H1 (cell line): ENCODE results near the gene TMIGD1. TPM values are rescaled to one million over a fixed set of nuclear protein-coding genes. Genes with fewer than 3 reads are reported as not detected.

ENCODE experiments used
- CTCF ChIA-PET: fragments of 300-600 bp; sonication (Branson Sonifier 250); formaldehyde crosslinking; loops from one replicate; lab custom pipeline; 2021; ENCODE audit not compliant: partially characterized antibody; lab: Charles Lee
- POLR2A ChIA-PET: fragments of 300-600 bp; sonication (Branson Sonifier 250); formaldehyde crosslinking; loops from one replicate; lab custom pipeline; 2021; ENCODE audit warnings: inconsistent platforms; ENCODE audit not compliant: partially characterized antibody; lab: Charles Lee
- DNase-seq, 2 experiments: peaks; one replicate each; pipeline versions ENCODE4 v3.0.0 to v3.0.0-alpha.2; 2010 to 2022; ENCODE audit warnings: low spot score in 2 of 2, low read depth in 1 of 2, mixed read lengths in 1 of 2
- FAIRE-seq: peaks from 2 replicates; lab custom pipeline; 2011; peaks lifted over from hg19 to GRCh38; lab: Jason Lieb, UNC
- H2AFZ ChIP-seq: 2 replicates; pipeline ENCODE4 v1.8.1; 2012; ENCODE audit warnings: low read length, inconsistent platforms
- H2AK5ac ChIP-seq: 2 replicates; pipeline ENCODE4 v1.6.1; 2013; ENCODE audit warnings: low read depth, low read length
- H2BK120ac ChIP-seq: replicated peaks from 2 replicates; pipeline ENCODE3; 2013; ENCODE audit warnings: low read depth, low read length, inconsistent platforms
- H2BK12ac ChIP-seq: 2 replicates; pipeline ENCODE4 v1.6.1; 2013; ENCODE audit warnings: low read depth, low read length
- H2BK15ac ChIP-seq: 2 replicates; pipeline ENCODE4 v1.6.1; 2013; ENCODE audit warnings: low read length
- H2BK20ac ChIP-seq: 2 replicates; pipeline ENCODE4 v1.6.1; 2013; ENCODE audit warnings: low read length
- H2BK5ac ChIP-seq: 2 replicates; pipeline ENCODE4 v1.6.1; 2013; ENCODE audit warnings: low read depth, low read length
- H3K14ac ChIP-seq: 2 replicates; pipeline ENCODE4 v1.6.1; 2013; ENCODE audit warnings: inconsistent platforms; ENCODE audit not compliant: insufficient read length
- H3K18ac ChIP-seq: 2 replicates; pipeline ENCODE4 v1.6.1; 2013; ENCODE audit warnings: low read length; ENCODE audit errors: extremely low read depth
- H3K23ac ChIP-seq: 2 replicates; pipeline ENCODE4 v1.6.1; 2013; ENCODE audit warnings: inconsistent platforms; ENCODE audit not compliant: insufficient read length
- H3K23me2 ChIP-seq: 2 replicates; pipeline ENCODE4 v1.6.1; 2013; ENCODE audit warnings: low read depth, low read length
- H3K27ac ChIP-seq: 2 replicates; pipeline ENCODE4 v1.6.1; 2011; ENCODE audit warnings: low read depth, low read length, inconsistent platforms
- H3K27me3 ChIP-seq, 4 experiments: replicated peaks in 1 of 4; 1 replicate in 1 of 4; 2 replicates in 3 of 4; pipeline versions ENCODE4 v1.6.1 to v1.8.1; 2011 to 2013; ENCODE audit warnings: low read length in 3 of 4, mild to moderate bottlenecking in 3 of 4, inconsistent platforms in 2 of 4, mixed read lengths in 2 of 4, moderate library complexity in 1 of 4; ENCODE audit not compliant: control insufficient read depth in 3 of 4, insufficient read depth in 3 of 4; ENCODE audit errors: extremely low read depth in 1 of 4
- H3K36me3 ChIP-seq, 4 experiments: 2 replicates each; pipeline versions ENCODE4 v1.6.1 to v1.8.1; 2011 to 2013; ENCODE audit warnings: mild to moderate bottlenecking in 4 of 4, low read length in 3 of 4, moderate library complexity in 2 of 4, control low read depth in 1 of 4, inconsistent platforms in 1 of 4; ENCODE audit not compliant: insufficient read depth in 4 of 4, control insufficient read depth in 2 of 4
- H3K4ac ChIP-seq: replicated peaks from 2 replicates; pipeline ENCODE3; 2013; ENCODE audit warnings: low read length, low read depth, mixed read lengths, inconsistent platforms; ENCODE audit not compliant: insufficient read length
- H3K4me1 ChIP-seq, 4 experiments: replicated peaks in 1 of 4; 1 replicate in 1 of 4; 2 replicates in 3 of 4; pipeline versions ENCODE4 v1.6.1 to v1.8.1; 2011 to 2013; ENCODE audit warnings: low read length in 3 of 4, inconsistent platforms in 2 of 4, mixed read lengths in 1 of 4; ENCODE audit not compliant: insufficient read depth in 4 of 4, control insufficient read depth in 3 of 4
- H3K4me2 ChIP-seq, 2 experiments: 2 replicates each; pipeline versions ENCODE4 v1.6.1 to v1.8.1; 2011 to 2013; ENCODE audit warnings: low read depth in 2 of 2, low read length in 2 of 2, control low read depth in 1 of 2, inconsistent platforms in 1 of 2, mild to moderate bottlenecking in 1 of 2; ENCODE audit not compliant: insufficient read depth in 1 of 2
- H3K4me3 ChIP-seq, 4 experiments: fragments of 200-600, 300-600 bp in 1 of 4; sonication (generic), shearing (Covaris generic), sonication (Bioruptor Twin) in 1 of 4; 2 replicates each; pipeline versions ENCODE4 v1.5.1 to v1.8.1; 2011 to 2016; ENCODE audit warnings: low read length in 4 of 4, low read depth in 3 of 4, control low read depth in 2 of 4, inconsistent platforms in 2 of 4, mild to moderate bottlenecking in 2 of 4, mixed read lengths in 1 of 4, moderate library complexity in 1 of 4; ENCODE audit not compliant: insufficient read depth in 2 of 4; ENCODE audit errors: extremely low read depth in 1 of 4
- H3K56ac ChIP-seq: replicated peaks from 2 replicates; pipeline ENCODE3; 2013; ENCODE audit warnings: low read depth, mild to moderate bottlenecking, mixed read lengths, low read length, inconsistent platforms; ENCODE audit not compliant: insufficient read length
- H3K79me1 ChIP-seq: 2 replicates; pipeline ENCODE4 v1.6.1; 2013; ENCODE audit warnings: low read depth, low read length, control low read depth
- H3K79me2 ChIP-seq, 2 experiments: 2 replicates each; pipeline versions ENCODE4 v1.6.1 to v1.8.1; 2012 to 2013; ENCODE audit warnings: low read length in 2 of 2, mild to moderate bottlenecking in 2 of 2, inconsistent platforms in 1 of 2; ENCODE audit not compliant: insufficient read depth in 2 of 2, control insufficient read depth in 1 of 2
- H3K9ac ChIP-seq, 4 experiments: replicated peaks in 1 of 4; 1 replicate in 1 of 4; 2 replicates in 3 of 4; pipeline versions ENCODE4 v1.6.1 to v1.8.1; 2011 to 2013; ENCODE audit warnings: low read depth in 3 of 4, low read length in 3 of 4, control low read depth in 2 of 4, mild to moderate bottlenecking in 2 of 4, moderate library complexity in 2 of 4, inconsistent platforms in 1 of 4; ENCODE audit errors: extremely low read depth in 1 of 4
- H3K9me3 ChIP-seq, 2 experiments: 2 replicates each; pipeline versions ENCODE4 v1.6.1 to v1.8.1; 2012 to 2013; ENCODE audit warnings: mild to moderate bottlenecking in 2 of 2, moderate library complexity in 2 of 2, control low read depth in 1 of 2, inconsistent platforms in 1 of 2, low read depth in 1 of 2, low read length in 1 of 2, mixed read lengths in 1 of 2; ENCODE audit not compliant: insufficient read depth in 2 of 2
- H4K20me1 ChIP-seq, 2 experiments: replicated peaks in 1 of 2; 2 replicates each; pipeline versions ENCODE3 to v1.8.1; 2011 to 2013; ENCODE audit warnings: inconsistent platforms in 2 of 2, low read length in 2 of 2, mild to moderate bottlenecking in 1 of 2; ENCODE audit not compliant: insufficient read depth in 2 of 2, control insufficient read depth in 1 of 2
- H4K5ac ChIP-seq: 2 replicates; pipeline ENCODE4 v1.6.1; 2013; ENCODE audit warnings: low read length, low read depth, mixed read lengths, inconsistent platforms; ENCODE audit not compliant: insufficient read length
- H4K8ac ChIP-seq: 2 replicates; pipeline ENCODE4 v1.8.0; 2013; ENCODE audit warnings: mild to moderate bottlenecking, moderate library complexity, low read length, inconsistent platforms; ENCODE audit not compliant: insufficient read depth; ENCODE audit errors: extremely low read depth
- H4K91ac ChIP-seq: replicated peaks from 2 replicates; pipeline ENCODE3; 2013; ENCODE audit warnings: low read length, mixed read lengths, inconsistent platforms; ENCODE audit not compliant: insufficient read length
- ATF3 ChIP-seq: IDR thresholded peaks from 2 replicates; pipeline ENCODE4 v1.6.1; 2011; ENCODE audit warnings: low read depth, mild to moderate bottlenecking, low read length; ENCODE audit not compliant: insufficient read depth
- BACH1 ChIP-seq: IDR thresholded peaks from 2 replicates; pipeline ENCODE4 v1.6.1; 2012; ENCODE audit warnings: low read length, improper control_type of control experiment
- GABPA ChIP-seq: IDR thresholded peaks from 2 replicates; pipeline ENCODE4 v1.6.1; 2011; ENCODE audit warnings: mild to moderate bottlenecking, low read length, moderate library complexity, borderline replicate concordance; ENCODE audit not compliant: insufficient read depth
- KDM1A ChIP-seq: fragments of 200-600, 300-600 bp; sonication (generic); IDR thresholded peaks from 2 replicates; pipeline ENCODE4 v1.7.1; 2016; ENCODE audit warnings: mild to moderate bottlenecking, low read length, borderline replicate concordance
- POLR2A ChIP-seq, 2 experiments: IDR thresholded peaks; 1 replicate in 1 of 2; 2 replicates in 1 of 2; pipeline ENCODE4 v1.6.1; 2011; ENCODE audit warnings: low read depth in 2 of 2, low read length in 2 of 2, mild to moderate bottlenecking in 2 of 2; ENCODE audit errors: control extremely low read depth in 1 of 2
- RFX5 ChIP-seq: IDR thresholded peaks from 2 replicates; pipeline ENCODE4 v1.6.1; 2011; ENCODE audit warnings: low read depth, low read length, improper control_type of control experiment, borderline replicate concordance
- WGBS, 2 experiments: shearing (Covaris generic) in 1 of 2; methylation state at CpG; one replicate each; pipeline versions ENCODE4 v1.1.6 to v1.1.7; 2013 to 2015; ENCODE audit warnings: low lambda C conversion rate in 2 of 2, mixed read lengths in 2 of 2, inconsistent platforms in 1 of 2, low coverage in 1 of 2, missing lambda C conversion rate in 1 of 2; ENCODE audit not compliant: insufficient replicate concordance in 2 of 2, insufficient coverage in 1 of 2, insufficient read length in 1 of 2; ENCODE audit errors: extremely low coverage in 1 of 2, missing lambda C conversion rate in 1 of 2; 5-methylcytosine and 5-hydroxymethylcytosine counted together
- polyA plus RNA-seq, 7 experiments: library from polyadenylated mRNA; depleted of rRNA in 3 of 7; stranded (reverse) in 5 of 7; unstranded in 2 of 7; fragments of >200 nt in 5 of 7; fragments of 200-250 nt in 2 of 7; gene quantifications; 1 replicate in 5 of 7; 2 replicates in 1 of 7; 4 replicates in 1 of 7; pipeline versions ENCODE4 v1.2.1 to v1.2.3, GENCODE V29; 2011 to 2013; ENCODE audit warnings: missing spikeins in 2 of 7, mixed read lengths in 2 of 7
- total RNA-seq: library from RNA; stranded (reverse); fragmentation: NEBNext Ultra II Directional; extraction: Animal tissue kit (Norgen Biotek cat#: 25700); gene quantifications from 2 replicates; pipeline ENCODE4 v1.2.1, GENCODE V29; 2021

TMIGD1 gene
- total and polyA plus RNA-seq, 2 of the 8 experiments (the other 6 are each of a cell fraction or from before 2014, with no cell fraction given) = not detected

- 88% methylated on average over 5 of the region's 5 CpGs; no CpG with 5 or more reads in 1 of the 2 experiments for WGBS, 2 experiments
- no peaks in the 10 kb centered on the region for H3K27me3 ChIP-seq
- H4K20me1 ChIP-seq = no peaks in the 10 kb centered on the region
Observed at GRCh38 chr17:30341703-30342249, 7.9 kb upstream of the TMIGD1 start.

More at GRCh38 chr17:30341703-30342249, 7.9 kb upstream of the TMIGD1 start:
- no peaks in the 10 kb centered on the region; the same call in 1 of the 2 replicates for H3K23me2 ChIP-seq
- peaks cover 0 to 4% (median 1%) of the 10 kb centered on the region in 4 experiments; a peak in 3 of 7 replicates for H3K4me1 ChIP-seq
- H3K14ac ChIP-seq = no peak overlapping the region
- no peaks in the 10 kb centered on the region for H3K9me3 ChIP-seq
- no peaks in the 10 kb centered on the region for H3K36me3 ChIP-seq
- no peak overlapping the region for H3K4ac ChIP-seq
- H2BK20ac ChIP-seq = no peak overlapping the region
- no peaks in the 10 kb centered on the region for H3K79me2 ChIP-seq
- no peak overlapping the region for H3K23ac ChIP-seq
- H4K91ac ChIP-seq = no peak overlapping the region
- no peaks in the 10 kb centered on the region for H3K79me1 ChIP-seq
- H3K18ac ChIP-seq = no peak overlapping the region
- ChIA-PET CTCF (interaction anchor here (0.6 to 7.7 kb wide), 14 partner anchors 11 to 744 kb away, joined by 3 to 57 read pairs (median 5); partner anchors contain the start of gene BLMH), POLR2A (no interaction called here)
- no peak overlapping the region for H2BK12ac ChIP-seq
- no peak overlapping the region for H2BK120ac ChIP-seq
- H2BK15ac ChIP-seq = no peak overlapping the region
- no peak for DNase-seq
- H4K8ac ChIP-seq = no peak overlapping the region
- no peak overlapping the region for H3K56ac ChIP-seq
- H3K27ac ChIP-seq = no peak overlapping the region
- no peak overlapping the region for H2AFZ ChIP-seq
- no peak overlapping the region for H3K4me3 ChIP-seq
- no peak overlapping the region for H2BK5ac ChIP-seq
- H2AK5ac ChIP-seq = no peak overlapping the region
- H3K4me2 ChIP-seq = no peak overlapping the region
- H4K5ac ChIP-seq = no peak overlapping the region
- no peak overlapping the region for H3K9ac ChIP-seq
- TF ChIP-seq ATF3 (no peak), GABPA (no peak), BACH1 (no peak), POLR2A (IDR thresholded peaks at IDR 0.05; ENCODE audit: control extremely low read depth in 1 of 2, low read depth in 2 of 2, low read length in 2 of 2) (no peak), KDM1A (no peak), RFX5 (no peak)
- no peak for FAIRE-seq
